WERI-Rb-1 (cell line): ENCODE results near the gene DESI2.

Source experiments
- DNase-seq: peaks from one replicate; pipeline ENCODE4 v3.0.0-alpha.2; 2020
- H3K27ac ChIP-seq: fragments of 250-450 bp; sonication (Bioruptor Pico); 2 replicates; pipeline ENCODE4 v1.5.1; 2020; ENCODE audit warnings: mild to moderate bottlenecking, moderate library complexity
- H3K27me3 ChIP-seq: fragments of 250-450 bp; sonication (Bioruptor Pico); 2 replicates; pipeline ENCODE4 v1.5.1; 2021; ENCODE audit warnings: mild to moderate bottlenecking, low read depth, moderate library complexity; ENCODE audit not compliant: insufficient read depth, severe bottlenecking
- H3K36me3 ChIP-seq: fragments of 250-450 bp; sonication (Bioruptor Pico); 2 replicates; pipeline ENCODE4 v1.5.1; 2020; ENCODE audit warnings: mild to moderate bottlenecking, moderate library complexity
- H3K4me3 ChIP-seq: 2 replicates; pipeline ENCODE4 v1.5.1; 2011; ENCODE audit warnings: low read depth, mild to moderate bottlenecking, control low read depth, low read length
- H3K9me3 ChIP-seq: fragments of 250-450 bp; sonication (Bioruptor Pico); 2 replicates; pipeline ENCODE4 v1.5.1; 2021; ENCODE audit warnings: mild to moderate bottlenecking, moderate library complexity; ENCODE audit not compliant: severe bottlenecking
- CTCF ChIP-seq: IDR thresholded peaks from 2 replicates; pipeline ENCODE4 v1.5.1; 2011; ENCODE audit warnings: low read depth, mild to moderate bottlenecking, control low read depth, inconsistent platforms, low read length

Gene DESI2

GRCh38 chr1:244702620-244703019 lies 49.7 kb downstream of the DESI2 start:
- no peak overlapping the region for H3K27ac ChIP-seq
- no peaks in the 10 kb centered on the region for H3K27me3 ChIP-seq
- H3K36me3 ChIP-seq, result peaks cover 23% of the 10 kb centered on the region
- no peaks in the 10 kb centered on the region for H3K9me3 ChIP-seq
- no peak for DNase-seq
- no peak for TF ChIP-seq CTCF
- H3K4me3 ChIP-seq, result no peak overlapping the region

DNA sequence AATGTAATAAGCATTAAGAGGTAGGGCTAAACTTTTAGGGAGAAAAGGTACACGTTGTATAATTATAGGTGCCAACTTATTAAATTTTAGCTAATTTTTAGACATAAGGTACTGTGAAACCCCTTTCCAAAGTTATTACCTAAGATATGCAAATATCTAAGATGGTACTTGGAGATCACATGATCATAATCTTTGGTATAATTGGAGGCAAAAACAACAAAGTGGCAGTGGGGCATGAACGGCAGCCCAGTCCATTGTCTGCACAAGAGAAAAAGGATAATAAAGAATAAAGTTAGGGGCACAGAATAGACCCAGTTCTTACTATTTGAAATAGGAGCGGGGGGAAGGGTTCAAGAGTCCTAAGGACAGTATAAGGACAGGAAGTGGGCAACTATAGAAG lies 51.2 kb downstream of the DESI2 start:
- Histone ChIP-seq H3K4me3 (no peak overlapping the region), H3K27ac (no peak overlapping the region), H3K27me3 (no peaks in the 10 kb centered on the region), H3K36me3 (peaks cover 23% of the 10 kb centered on the region), H3K9me3 (no peaks in the 10 kb centered on the region)
- no peak for TF ChIP-seq CTCF
- no peak for DNase-seq

- no peak for DNase-seq
- Histone ChIP-seq H3K27ac (no peak overlapping the region), H3K9me3 (no peaks in the 10 kb centered on the region), H3K36me3 (peaks cover 14% of the 10 kb centered on the region), H3K4me3 (no peak overlapping the region), H3K27me3 (no peaks in the 10 kb centered on the region)
- no peak for TF ChIP-seq CTCF
Observed at GRCh38 chr1:244705261-244706234, 52.6 kb downstream of the DESI2 start.

DNA sequence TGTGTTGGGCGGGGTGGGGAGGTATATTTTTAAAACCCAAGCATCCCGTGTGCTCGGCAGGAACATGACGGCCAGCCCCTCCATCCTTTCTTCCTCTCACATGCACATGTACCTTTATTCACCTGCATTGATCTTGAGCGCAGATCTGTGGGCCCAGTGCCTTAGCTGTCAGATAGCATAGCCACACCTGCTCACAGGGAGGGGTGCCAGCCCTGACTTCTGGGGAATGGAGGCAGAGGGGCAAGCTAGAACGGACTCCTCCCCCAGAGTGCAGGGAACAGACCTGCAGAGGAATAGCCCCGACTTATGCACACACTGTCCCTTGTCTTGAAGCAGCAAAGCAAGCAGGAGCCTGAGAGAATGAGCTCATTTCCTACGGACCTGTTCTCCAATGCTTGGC lies 56.1 kb downstream of the DESI2 start:
- no peak for TF ChIP-seq CTCF
- Histone ChIP-seq H3K9me3 (no peaks in the 10 kb centered on the region), H3K27me3 (no peaks in the 10 kb centered on the region), H3K27ac (no peak overlapping the region), H3K4me3 (no peak overlapping the region), H3K36me3 (no peaks in the 10 kb centered on the region)
- no peak for DNase-seq

DNA sequence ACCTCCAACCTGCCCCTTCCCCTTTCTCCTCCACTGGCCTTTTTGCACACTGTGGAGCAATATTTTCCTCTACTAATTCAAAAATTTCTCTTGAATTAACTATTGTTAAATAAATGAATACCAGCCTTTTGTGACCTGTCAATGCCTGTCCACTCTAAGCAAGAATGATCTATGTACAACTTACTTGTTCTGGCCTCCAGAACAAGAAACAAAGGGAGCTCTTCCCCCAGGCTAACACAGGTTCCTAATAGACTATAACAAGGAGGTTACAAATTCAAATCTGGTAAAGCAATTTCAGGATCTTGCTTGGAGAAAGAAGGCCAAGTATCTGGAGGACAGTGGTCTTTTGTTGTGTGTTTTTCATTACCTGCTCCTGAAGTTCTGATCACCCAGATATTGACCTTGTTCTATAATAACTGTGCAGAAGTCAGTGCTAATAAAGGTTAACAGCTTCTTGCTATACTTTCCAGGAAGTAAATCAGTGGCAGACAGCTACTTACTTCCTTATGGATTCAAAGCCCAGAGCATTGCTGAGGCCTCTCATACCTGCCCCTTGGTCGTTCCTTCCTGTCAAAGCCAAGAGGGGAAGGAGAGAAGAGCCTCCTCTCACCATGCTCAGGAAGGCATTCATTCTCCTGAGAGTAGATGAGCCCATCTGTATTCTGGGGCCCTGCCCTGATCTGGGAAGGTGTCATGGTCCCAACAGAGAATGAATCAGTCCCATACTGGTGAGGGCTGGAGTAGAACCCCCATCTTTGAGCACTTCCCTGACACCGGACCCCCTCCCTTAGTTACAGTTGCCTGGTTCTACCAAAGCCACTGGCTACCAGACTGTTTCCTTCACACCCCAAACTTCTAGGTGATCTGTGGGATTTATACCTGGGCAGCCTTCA lies 56.8 kb downstream of the DESI2 start:
- TF ChIP-seq CTCF, result no peak
- no peaks in the 10 kb centered on the region for H3K27me3 ChIP-seq
- H3K27ac ChIP-seq, result no peak overlapping the region
- no peaks in the 10 kb centered on the region for H3K9me3 ChIP-seq
- no peak overlapping the region for H3K4me3 ChIP-seq
- DNase-seq, result no peak
- H3K36me3 ChIP-seq, result no peaks in the 10 kb centered on the region
